Immature natural killer cell (primary cell): ENCODE data around the gene PIKFYVE. TPM values are rescaled to one million over a fixed set of nuclear protein-coding genes. Genes with fewer than 3 reads are reported as not detected.
"Not testable (repeated sequence)": the region's sequence is repeated elsewhere in the genome, so short reads cannot be mapped to it uniquely, and the experiment has no call there.

ENCODE experiments used
- DNase-seq, 3 donors: peaks; one replicate each; pipeline ENCODE4 v3.0.0; 2022; ENCODE audit warnings: mixed read lengths in 1 of 3
- H3K27ac Mint-ChIP-seq, 6 donors: one replicate each; pipeline ENCODE4 v1.8.0; 2020; ENCODE audit warnings: mixed read lengths in 6 of 6, mild to moderate bottlenecking in 5 of 6, inconsistent platforms in 4 of 6, moderate library complexity in 3 of 6
- H3K27me3 Mint-ChIP-seq, 3 donors: one replicate each; pipeline ENCODE4 v1.8.0; 2020 to 2021; ENCODE audit warnings: low read depth in 3 of 3, mild to moderate bottlenecking in 3 of 3, mixed read lengths in 3 of 3, moderate library complexity in 3 of 3, inconsistent platforms in 1 of 3
- H3K36me3 Mint-ChIP-seq, 3 donors: one replicate each; pipeline ENCODE4 v1.8.0; 2020; ENCODE audit warnings: mixed read lengths in 3 of 3, inconsistent platforms in 2 of 3, mild to moderate bottlenecking in 2 of 3
- H3K4me1 Mint-ChIP-seq, 2 donors: one replicate each; pipeline ENCODE4 v1.8.0; 2020; ENCODE audit warnings: inconsistent platforms in 2 of 2, mild to moderate bottlenecking in 2 of 2, mixed read lengths in 2 of 2, moderate library complexity in 1 of 2
- H3K4me3 Mint-ChIP-seq, 5 donors: one replicate each; pipeline ENCODE4 v1.8.0; 2020; ENCODE audit warnings: mild to moderate bottlenecking in 5 of 5, mixed read lengths in 5 of 5, inconsistent platforms in 3 of 5, moderate library complexity in 3 of 5
- H3K9me3 Mint-ChIP-seq, 6 donors: one replicate each; pipeline ENCODE4 v1.8.0; 2020; ENCODE audit warnings: mild to moderate bottlenecking in 6 of 6, mixed read lengths in 6 of 6, inconsistent platforms in 4 of 6, moderate library complexity in 3 of 6
- polyA plus RNA-seq, 3 donors: library from polyadenylated mRNA; unstranded; fragments of 300-500 nt; fragmentation: Illumina TruSeq; gene quantifications; one replicate each; pipeline ENCODE4 v1.2.3, GENCODE V29; 2021

PIKFYVE gene
- polyA plus RNA-seq, 3 donors from 2014 or later, result 5.5 to 14.5 (median 10.5) TPM

- H3K9me3 Mint-ChIP-seq, result peaks cover 0 to 7% (median 4%) of the 10 kb centered on the region in 6 donors
- peaks cover 2 to 9% (median 4%) of the 10 kb centered on the region in 3 donors for H3K27me3 Mint-ChIP-seq
- no peak for DNase-seq
- H3K27ac Mint-ChIP-seq, result no peak overlapping the region
- H3K4me1 Mint-ChIP-seq, result peaks cover 9 to 13% of the 10 kb centered on the region in 2 donors
- H3K4me3 Mint-ChIP-seq, result no peak overlapping the region
- peaks cover 4 to 11% (median 10%) of the 10 kb centered on the region in 3 donors for H3K36me3 Mint-ChIP-seq
Observed at GRCh38 chr2:208361077-208361441, 95.0 kb downstream of the PIKFYVE start.

GRCh38 chr2:208363485-208363884 lies 97.4 kb downstream of the PIKFYVE start:
- Mint-ChIP-seq H3K27me3 (peaks cover 3 to 8% (median 5%) of the 10 kb centered on the region in 3 donors), H3K4me1 (peaks cover 9 to 13% of the 10 kb centered on the region in 2 donors), H3K9me3 (peaks cover 0 to 8% (median 4%) of the 10 kb centered on the region in 6 donors), H3K27ac (peak overlapping the region in 1 of 6 donors; percentile 36), H3K4me3 (no peak overlapping the region), H3K36me3 (peaks cover 4 to 10% (median 7%) of the 10 kb centered on the region in 3 donors)
- DNase-seq, result no peak

GRCh38 chr2:208366215-208367127 lies 100.4 kb downstream of the PIKFYVE start:
- H3K36me3 Mint-ChIP-seq, result peaks cover 0 to 5% (median 4%) of the 10 kb centered on the region in 3 donors
- peaks cover 0 to 8% (median 4%) of the 10 kb centered on the region in 6 donors for H3K9me3 Mint-ChIP-seq
- DNase-seq, result no peak
- peaks cover 8 to 9% of the 10 kb centered on the region in 2 donors for H3K4me1 Mint-ChIP-seq
- no peak overlapping the region for H3K27ac Mint-ChIP-seq
- no peak overlapping the region for H3K4me3 Mint-ChIP-seq
- peaks cover 3 to 5% (median 4%) of the 10 kb centered on the region in 3 donors for H3K27me3 Mint-ChIP-seq

- Mint-ChIP-seq H3K4me1 (no peaks in the 10 kb centered on the region), H3K27ac (no peak overlapping the region), H3K36me3 (peaks cover 0 to 4% (median 3%) of the 10 kb centered on the region in 3 donors)
Observed at GRCh38 chr2:208369091-208369490, 103.0 kb downstream of the PIKFYVE start.

GRCh38 chr2:208370881-208371633 lies 105.0 kb downstream of the PIKFYVE start:
- Mint-ChIP-seq H3K27ac (no peak overlapping the region), H3K27me3 (peaks cover 1 to 2% (median 2%) of the 10 kb centered on the region in 3 donors), H3K9me3 (peaks cover 0 to 2% (median 0%) of the 10 kb centered on the region in 6 donors), H3K36me3 (no peaks in the 10 kb centered on the region), H3K4me1 (no peaks in the 10 kb centered on the region), H3K4me3 (no peak overlapping the region)
- no peak for DNase-seq

More at GRCh38 chr2:208369091-208369490, 103.0 kb downstream of the PIKFYVE start:
- H3K27me3 Mint-ChIP-seq, result peaks cover 3 to 5% (median 4%) of the 10 kb centered on the region in 3 donors
- DNase-seq, result no peak
- peaks cover 0 to 8% (median 4%) of the 10 kb centered on the region in 6 donors for H3K9me3 Mint-ChIP-seq
- no peak overlapping the region for H3K4me3 Mint-ChIP-seq

GRCh38 chr2:208371634-208371935 lies 105.5 kb downstream of the PIKFYVE start:
- DNase-seq, result no peak
- Mint-ChIP-seq H3K27me3 (no peaks in the 10 kb centered on the region), H3K36me3 (no peaks in the 10 kb centered on the region), H3K4me1 (no peaks in the 10 kb centered on the region), H3K4me3 (no peak overlapping the region), H3K27ac (no peak overlapping the region), H3K9me3 (no peaks in the 10 kb centered on the region)

- DNase-seq, result peak in 1 of 3 donors; percentile 2
- Mint-ChIP-seq H3K4me3 (no peak overlapping the region), H3K9me3 (no peaks in the 10 kb centered on the region), H3K36me3 (no peaks in the 10 kb centered on the region), H3K27me3 (no peaks in the 10 kb centered on the region), H3K27ac (no peak overlapping the region), H3K4me1 (no peaks in the 10 kb centered on the region)
Observed at GRCh38 chr2:208373460-208374089, 107.5 kb downstream of the PIKFYVE start.

GRCh38 chr2:208375491-208376068 lies 109.5 kb downstream of the PIKFYVE start:
- H3K4me3 Mint-ChIP-seq, result no peak overlapping the region
- no peak overlapping the region for H3K27ac Mint-ChIP-seq
- DNase-seq, result no peak
- H3K4me1 Mint-ChIP-seq, result no peaks in the 10 kb centered on the region
- H3K27me3 Mint-ChIP-seq, result peaks cover 0 to 2% (median 0%) of the 10 kb centered on the region in 3 donors
- H3K9me3 Mint-ChIP-seq, result no peaks in the 10 kb centered on the region
- H3K36me3 Mint-ChIP-seq, result no peaks in the 10 kb centered on the region

- not testable (repeated sequence) for H3K36me3 Mint-ChIP-seq, H3K4me1 Mint-ChIP-seq
Observed at GRCh38 chr2:208377344-208377860, 111.3 kb downstream of the PIKFYVE start.

GRCh38 chr2:208379192-208379591 lies 113.1 kb downstream of the PIKFYVE start:
- H3K36me3 Mint-ChIP-seq, result no peaks in the 10 kb centered on the region

More at GRCh38 chr2:208377344-208377860, 111.3 kb downstream of the PIKFYVE start:
- H3K27ac Mint-ChIP-seq, H3K4me3 Mint-ChIP-seq, H3K9me3 Mint-ChIP-seq, DNase-seq, H3K27me3 Mint-ChIP-seq: not testable (repeated sequence)

GRCh38 chr2:208384637-208385036 lies 118.6 kb downstream of the PIKFYVE start:
- no peaks in the 10 kb centered on the region for H3K36me3 Mint-ChIP-seq
- no peaks in the 10 kb centered on the region for H3K9me3 Mint-ChIP-seq
- DNase-seq, result no peak
- no peak overlapping the region for H3K27ac Mint-ChIP-seq
- peaks cover 0 to 11% (median 0%) of the 10 kb centered on the region in 3 donors for H3K27me3 Mint-ChIP-seq
- no peaks in the 10 kb centered on the region for H3K4me1 Mint-ChIP-seq
- no peak overlapping the region for H3K4me3 Mint-ChIP-seq

More at GRCh38 chr2:208379192-208379591, 113.1 kb downstream of the PIKFYVE start:
- Mint-ChIP-seq H3K27me3 (peaks cover 0 to 8% (median 0%) of the 10 kb centered on the region in 3 donors), H3K4me1 (no peaks in the 10 kb centered on the region), H3K4me3 (no peak overlapping the region), H3K27ac (no peak overlapping the region), H3K9me3 (no peaks in the 10 kb centered on the region)
- no peak for DNase-seq

GRCh38 chr2:208386541-208386940 lies 120.5 kb downstream of the PIKFYVE start:
- Mint-ChIP-seq H3K36me3 (no peaks in the 10 kb centered on the region), H3K4me1 (no peaks in the 10 kb centered on the region), H3K9me3 (no peaks in the 10 kb centered on the region), H3K27me3 (peaks cover 0 to 11% (median 0%) of the 10 kb centered on the region in 3 donors), H3K4me3 (no peak overlapping the region), H3K27ac (no peak overlapping the region)
- no peak for DNase-seq

- H3K9me3 Mint-ChIP-seq, result peaks cover 5 to 18% (median 12%) of the 10 kb centered on the region in 6 donors
- peaks cover 0 to 5% (median 0%) of the 10 kb centered on the region in 3 donors for H3K27me3 Mint-ChIP-seq
- no peaks in the 10 kb centered on the region for H3K36me3 Mint-ChIP-seq
- no peak overlapping the region for H3K27ac Mint-ChIP-seq
- H3K4me3 Mint-ChIP-seq, result no peak overlapping the region
- no peaks in the 10 kb centered on the region for H3K4me1 Mint-ChIP-seq
- DNase-seq, result no peak
Observed at GRCh38 chr2:208389940-208390339, 123.9 kb downstream of the PIKFYVE start.
